ENCODE measurements around the gene IL5RA. TPM values are rescaled to one million over a fixed set of nuclear protein-coding genes. Genes with fewer than 3 reads are reported as not detected.

Gene IL5RA
- total and polyA plus RNA-seq, 11 donors: 0.03 to 1.0 (median 0.27) TPM; not detected in 5

DNA sequence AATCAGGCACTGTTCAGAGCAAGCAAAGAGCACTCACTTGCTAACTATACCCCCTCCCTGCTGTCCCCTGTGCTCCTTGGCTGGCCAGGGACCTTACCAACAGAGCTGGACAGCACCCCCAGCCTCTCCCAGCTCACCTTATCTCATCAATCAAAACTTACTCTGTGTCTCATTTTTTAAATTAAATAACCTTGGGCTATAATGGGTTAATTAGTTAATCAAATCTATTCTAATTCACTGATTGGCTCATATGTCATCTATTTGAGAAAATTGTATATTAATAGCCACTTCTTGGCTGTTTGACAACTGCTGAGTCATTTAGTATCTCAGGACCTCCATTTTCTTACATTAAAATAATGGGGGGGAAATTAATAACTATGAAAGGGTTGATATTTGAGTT is 22.9 kb downstream of the IL5RA start:
- ATAC-seq (no peak), DNase-seq (no peak)
- Histone ChIP-seq H3K4me1 (no peaks in the 10 kb centered on the region), H3K4me3 (no peak overlapping the region), H3K27ac (no peak overlapping the region), H3K27me3 (peaks cover 0 to 4% (median 0%) of the 10 kb centered on the region in 9 donors), H3K36me3 (no peaks in the 10 kb centered on the region), H3K9me3 (no peaks in the 10 kb centered on the region)
- intact Hi-C loops (cut with DNase I): no loop called here
- TF ChIP-seq, protein P1, sequence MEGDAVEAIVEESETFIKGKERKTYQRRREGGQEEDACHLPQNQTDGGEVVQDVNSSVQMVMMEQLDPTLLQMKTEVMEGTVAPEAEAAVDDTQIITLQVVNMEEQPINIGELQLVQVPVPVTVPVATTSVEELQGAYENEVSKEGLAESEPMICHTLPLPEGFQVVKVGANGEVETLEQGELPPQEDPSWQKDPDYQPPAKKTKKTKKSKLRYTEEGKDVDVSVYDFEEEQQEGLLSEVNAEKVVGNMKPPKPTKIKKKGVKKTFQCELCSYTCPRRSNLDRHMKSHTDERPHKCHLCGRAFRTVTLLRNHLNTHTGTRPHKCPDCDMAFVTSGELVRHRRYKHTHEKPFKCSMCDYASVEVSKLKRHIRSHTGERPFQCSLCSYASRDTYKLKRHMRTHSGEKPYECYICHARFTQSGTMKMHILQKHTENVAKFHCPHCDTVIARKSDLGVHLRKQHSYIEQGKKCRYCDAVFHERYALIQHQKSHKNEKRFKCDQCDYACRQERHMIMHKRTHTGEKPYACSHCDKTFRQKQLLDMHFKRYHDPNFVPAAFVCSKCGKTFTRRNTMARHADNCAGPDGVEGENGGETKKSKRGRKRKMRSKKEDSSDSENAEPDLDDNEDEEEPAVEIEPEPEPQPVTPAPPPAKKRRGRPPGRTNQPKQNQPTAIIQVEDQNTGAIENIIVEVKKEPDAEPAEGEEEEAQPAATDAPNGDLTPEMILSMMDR (IDR thresholded peaks at IDR 0.05): no peak
- TF ChIP-seq POLR2A (IDR thresholded peaks at IDR 0.05): no peak

DNA sequence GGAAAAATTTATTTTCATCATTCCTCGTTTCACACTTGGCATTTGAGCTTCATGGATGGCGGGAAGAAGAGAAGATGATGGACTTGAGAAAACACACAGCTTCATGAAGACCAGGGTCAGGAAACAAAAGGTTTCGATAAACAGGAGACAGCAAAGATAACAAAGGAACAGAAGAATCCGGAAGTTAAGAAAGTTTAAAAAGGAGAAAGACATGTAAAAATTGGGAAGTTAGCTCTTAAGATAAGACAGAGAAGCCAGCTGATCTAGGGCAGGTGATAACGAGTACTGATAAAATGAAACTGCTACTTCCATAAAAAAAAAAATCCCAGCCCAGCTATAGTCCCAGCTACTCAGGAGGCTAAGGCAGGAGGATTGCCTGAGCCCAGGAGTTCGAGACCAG is 23.9 kb downstream of the IL5RA start:
- intact Hi-C loops (cut with DNase I): no loop called here
- WGBS, 4 donors: 59 to 66% (median 62%) methylated on average over 6 of the region's 6 CpGs
- no peak for ATAC-seq

DNA sequence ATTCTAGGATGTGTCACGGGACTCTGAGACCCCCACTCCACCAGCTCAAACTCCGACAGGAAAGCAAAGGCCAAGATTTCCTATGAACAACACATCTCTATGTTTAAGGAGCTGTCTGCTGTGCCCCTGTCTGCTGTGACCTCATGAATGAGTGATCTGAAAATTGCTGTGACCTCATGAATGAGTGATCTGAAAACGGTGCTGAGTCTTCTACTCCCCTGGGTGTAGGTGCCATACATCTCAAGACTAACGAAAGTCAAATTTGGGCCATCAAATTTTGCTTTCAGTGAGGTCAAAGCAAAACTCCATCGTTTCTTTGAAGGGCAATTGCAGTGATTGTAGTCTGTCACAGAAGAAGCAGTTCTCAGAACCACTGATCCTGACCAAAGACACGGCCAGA is 24.4 kb downstream of the IL5RA start:
- Histone ChIP-seq H3K36me3 (no peaks in the 10 kb centered on the region), H3K27me3 (peaks cover 0 to 12% (median 0%) of the 10 kb centered on the region in 9 donors), H3K4me3 (no peak overlapping the region), H3K9me3 (no peaks in the 10 kb centered on the region), H3K27ac (no peak overlapping the region), H3K4me1 (no peaks in the 10 kb centered on the region)
- ATAC-seq (no peak), DNase-seq (no peak)
- TF ChIP-seq, protein P1 (IDR thresholded peaks at IDR 0.05): no peak
- no peak for TF ChIP-seq POLR2A (IDR thresholded peaks at IDR 0.05)
- WGBS, 4 donors: 66 to 78% (median 75%) methylated on average over 6 of the region's 6 CpGs
- intact Hi-C loops (cut with DNase I): no loop called here

More for the DNA sequence above, 23.9 kb downstream of the IL5RA start:
- Histone ChIP-seq H3K36me3 (no peaks in the 10 kb centered on the region), H3K9me3 (no peaks in the 10 kb centered on the region), H3K4me1 (no peaks in the 10 kb centered on the region), H3K4me3 (no peak overlapping the region), H3K27me3 (peaks cover 0 to 8% (median 0%) of the 10 kb centered on the region in 9 donors), H3K27ac (no peak overlapping the region)
- no peak for DNase-seq
- TF ChIP-seq, protein P1 (IDR thresholded peaks at IDR 0.05): no peak
- no peak for TF ChIP-seq POLR2A (IDR thresholded peaks at IDR 0.05)

DNA sequence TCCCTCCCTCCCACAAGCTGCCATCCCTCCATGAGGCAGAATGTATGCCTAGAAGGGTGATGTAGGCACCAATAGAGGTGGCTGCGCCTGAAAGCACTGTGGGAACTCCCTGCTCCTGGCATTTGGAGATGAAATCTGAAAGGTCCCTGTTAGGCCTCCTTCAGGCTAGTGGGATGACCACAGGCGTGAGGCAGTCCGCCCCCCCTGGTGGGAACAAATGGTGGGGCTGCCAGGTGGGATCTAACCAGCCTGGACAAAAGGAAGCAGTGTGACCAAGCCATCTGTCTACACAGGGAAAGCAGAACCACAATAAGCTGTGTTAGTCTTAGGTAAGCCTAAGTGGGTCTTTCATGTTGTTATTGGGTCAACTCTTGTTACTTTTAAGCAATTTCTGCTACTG is 25.3 kb downstream of the IL5RA start:
- intact Hi-C loops (cut with DNase I): no loop called here
- 83 to 85% (median 84%) methylated on average over 3 of the region's 3 CpGs; no CpG with 5 or more reads in 1 of the 4 donors for WGBS, 4 donors
- TF ChIP-seq, protein P1 (IDR thresholded peaks at IDR 0.05): no peak
- TF ChIP-seq POLR2A (IDR thresholded peaks at IDR 0.05): no peak
- DNase-seq (no peak), ATAC-seq (no peak)
- H3K27ac ChIP-seq: no peak overlapping the region
- H3K4me3 ChIP-seq: no peak overlapping the region
- peaks cover 0 to 19% (median 0%) of the 10 kb centered on the region in 9 donors for H3K27me3 ChIP-seq
- no peaks in the 10 kb centered on the region for H3K4me1 ChIP-seq
- H3K9me3 ChIP-seq: no peaks in the 10 kb centered on the region
- no peaks in the 10 kb centered on the region for H3K36me3 ChIP-seq
